PFSK-1 (cell line): Measurements from ENCODE around the gene SCUBE2.

Experiments
- FOXP2 ChIP-seq: optimal IDR thresholded peaks from 2 replicates; pipeline ENCODE3; 2011; ENCODE audit warnings: borderline replicate concordance, control low read depth, inconsistent platforms; ENCODE audit not compliant: insufficient read depth; ENCODE audit errors: extremely low read length, extremely low read depth
- TAF1 ChIP-seq: IDR thresholded peaks from 2 replicates; pipeline ENCODE4 v1.6.1; 2012; ENCODE audit warnings: low read length, control low read depth, borderline replicate concordance; ENCODE audit not compliant: insufficient read depth

GRCh38 chr11:9081153-9081552 is 10.2 kb downstream of the SCUBE2 start:
- TF ChIP-seq TAF1, result no peak
- TF ChIP-seq FOXP2, result no peak
